ENCODE measurements around the gene PCNX1. TPM values are rescaled to one million over a fixed set of nuclear protein-coding genes. Genes with fewer than 3 reads are reported as not detected.

The PCNX1 gene
- total RNA-seq, 4 donors from 2014 or later = 9.1 to 41.8 (median 18.9) TPM

DNA sequence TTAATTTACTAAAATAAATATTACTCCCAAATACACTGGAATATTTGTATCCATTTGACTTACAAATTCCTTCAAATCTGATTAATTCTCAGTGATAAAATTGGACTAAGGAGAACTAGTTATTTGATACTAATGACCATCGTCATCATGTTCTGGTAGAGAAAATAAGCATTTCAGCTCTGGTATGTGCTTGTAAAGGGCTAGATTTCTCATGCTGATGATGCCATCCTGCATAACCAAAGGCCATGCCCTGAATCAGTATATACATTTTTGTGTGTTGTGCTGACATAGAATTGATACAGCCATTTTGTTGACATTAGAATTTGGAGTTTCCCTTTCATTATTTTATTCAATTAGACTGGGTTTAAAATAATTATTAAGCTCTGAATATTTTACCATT, 148.9 kb downstream of the PCNX1 start:
- Histone ChIP-seq H3K9me3 (no peaks in the 10 kb centered on the region), H3K4me1 (no peaks in the 10 kb centered on the region), H3K4me3 (no peak overlapping the region), H3K36me3 (peaks cover 4 to 92% (median 11%) of the 10 kb centered on the region in 3 donors), H3K27me3 (no peaks in the 10 kb centered on the region), H3K27ac (no peak overlapping the region)
- no peak for DNase-seq
- intact Hi-C loops (cut with DNase I) = no loop called here
- 94 to 100% methylated on average over 1 of the region's 1 CpG for WGBS, 2 donors
- TF ChIP-seq CTCF (IDR thresholded peaks at IDR 0.05) (no peak), POLR2A (IDR thresholded peaks at IDR 0.05) (no peak)

DNA sequence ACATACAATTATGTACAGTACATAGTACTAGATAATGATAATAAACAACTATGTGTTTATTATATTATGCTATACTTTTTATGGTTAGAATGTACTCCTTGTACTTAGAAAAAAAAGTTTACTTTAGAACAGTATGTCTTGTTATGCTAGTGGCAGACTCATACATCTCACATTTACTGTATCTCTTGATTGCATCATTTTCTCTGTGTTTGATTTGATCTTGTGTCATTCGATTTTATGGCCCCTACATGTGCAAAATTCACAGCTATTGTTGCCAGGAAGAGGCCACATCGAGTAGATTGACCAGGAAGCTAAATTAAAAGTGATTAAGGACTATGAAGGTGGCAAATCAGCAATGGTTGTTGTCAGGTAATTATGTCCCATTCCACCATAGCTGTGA, 153.0 kb downstream of the PCNX1 start:
- TF ChIP-seq POLR2A (IDR thresholded peaks at IDR 0.05) (no peak), CTCF (IDR thresholded peaks at IDR 0.05) (no peak)
- no peak for DNase-seq
- intact Hi-C loops (cut with DNase I) = no loop called here
- Histone ChIP-seq H3K4me3 (no peak overlapping the region), H3K36me3 (peaks cover 0 to 91% (median 6%) of the 10 kb centered on the region in 3 donors), H3K27ac (no peak overlapping the region), H3K9me3 (no peaks in the 10 kb centered on the region), H3K4me1 (no peaks in the 10 kb centered on the region), H3K27me3 (no peaks in the 10 kb centered on the region)
- WGBS, 2 donors = 78 to 90% methylated on average over 2 of the region's 2 CpGs

GRCh38 chr14:71060825-71061455, 153.7 kb downstream of the PCNX1 start:
- no peaks in the 10 kb centered on the region for H3K4me1 ChIP-seq
- 71 to 88% methylated on average over 2 of the region's 2 CpGs for WGBS, 2 donors
- H3K27me3 ChIP-seq = no peaks in the 10 kb centered on the region
- no peak overlapping the region for H3K27ac ChIP-seq
- no peak for DNase-seq
- H3K9me3 ChIP-seq = no peaks in the 10 kb centered on the region
- no peak overlapping the region for H3K4me3 ChIP-seq
- TF ChIP-seq POLR2A (IDR thresholded peaks at IDR 0.05) (no peak), CTCF (IDR thresholded peaks at IDR 0.05) (no peak)
- intact Hi-C loops (cut with DNase I) = no loop called here
- peaks cover 0 to 91% (median 6%) of the 10 kb centered on the region in 3 donors for H3K36me3 ChIP-seq

- no peak for DNase-seq
- WGBS, 2 donors = 100% methylated on average over 1 of the region's 1 CpG
- peaks cover 0 to 92% (median 6%) of the 10 kb centered on the region in 3 donors for H3K36me3 ChIP-seq
These were observed 154.2 kb downstream of the PCNX1 start for GRCh38 chr14:71061458-71061857.

More at GRCh38 chr14:71061458-71061857, 154.2 kb downstream of the PCNX1 start:
- intact Hi-C loops (cut with DNase I) = no loop called here
- no peak overlapping the region for H3K27ac ChIP-seq
- H3K9me3 ChIP-seq = no peaks in the 10 kb centered on the region
- no peak overlapping the region for H3K4me3 ChIP-seq
- H3K27me3 ChIP-seq = no peaks in the 10 kb centered on the region
- H3K4me1 ChIP-seq = no peaks in the 10 kb centered on the region
- TF ChIP-seq CTCF (IDR thresholded peaks at IDR 0.05) = no peak
- TF ChIP-seq POLR2A (IDR thresholded peaks at IDR 0.05) = no peak

Measured in esophagus squamous epithelium (tissue), 5 donors.